Hematopoietic multipotent progenitor cell treated with erythropoietin and hydrocortisone succinate and interleukin-3 and kit ligand, for 15 days (in vitro differentiated cells): ENCODE measurements around the gene OR2G2.

Experiments
- DNase-seq: peaks from one replicate; pipeline ENCODE4 v3.0.0-alpha.2; 2015; ENCODE audit warnings: low spot score

OR2G2 gene

GRCh38 chr1:247588060-247588459 is at the start of gene OR2G2:
Gene OR2G2, plus strand, starts transcription at chr1:247588360. Its CDS starts 0 bp downstream, at chr1:247588360.
- DNase-seq = no peak

- DNase-seq = no peak
These were observed 49.6 kb upstream of the OR2G2 start for GRCh38 chr1:247538561-247538960.

- DNase-seq = no peak
These were observed 48.9 kb upstream of the OR2G2 start for GRCh38 chr1:247539215-247539614.

GRCh38 chr1:247540581-247540980 is 47.6 kb upstream of the OR2G2 start:
- DNase-seq = no peak

- DNase-seq = no peak
These were observed 45.3 kb upstream of the OR2G2 start for GRCh38 chr1:247542811-247543210.

GRCh38 chr1:247548092-247548491 is 40.1 kb upstream of the OR2G2 start:
- peak; percentile 28 for DNase-seq

- DNase-seq = no peak
These were observed 39.4 kb upstream of the OR2G2 start, which contains the start of gene GCSAML for GRCh38 chr1:247548769-247549182. Gene GCSAML, plus strand, starts transcription at chr1:247549134. Its CDS starts 58 bp downstream, at chr1:247549192.

GRCh38 chr1:247551721-247552120 is 36.4 kb upstream of the OR2G2 start:
- no peak for DNase-seq

GRCh38 chr1:247552231-247552630 is 35.9 kb upstream of the OR2G2 start:
- DNase-seq = no peak

- no peak for DNase-seq
These were observed 30.1 kb upstream of the OR2G2 start for GRCh38 chr1:247557926-247558674.

- DNase-seq = no peak
These were observed 26.4 kb upstream of the OR2G2 start for GRCh38 chr1:247561711-247562110.

GRCh38 chr1:247562198-247562597 is 26.0 kb upstream of the OR2G2 start:
- no peak for DNase-seq

- DNase-seq = no peak
These were observed 13.9 kb upstream of the OR2G2 start for GRCh38 chr1:247574236-247574635.

GRCh38 chr1:247574664-247575063 is 13.5 kb upstream of the OR2G2 start:
- no peak for DNase-seq

GRCh38 chr1:247576514-247576913 is 11.6 kb upstream of the OR2G2 start:
- peak; percentile 33 for DNase-seq

- DNase-seq = no peak
These were observed 9.2 kb upstream of the OR2G2 start for GRCh38 chr1:247578946-247579460.

- DNase-seq = no peak
These were observed 17.1 kb downstream of the OR2G2 start, which contains the start of gene OR2G3 for GRCh38 chr1:247605286-247605685. Gene OR2G3, plus strand, starts transcription at chr1:247605586. Its CDS starts 0 bp downstream, at chr1:247605586.

- DNase-seq = no peak
These were observed 25.2 kb downstream of the OR2G2 start for GRCh38 chr1:247613405-247613804.

GRCh38 chr1:247614625-247615024 is 26.5 kb downstream of the OR2G2 start:
- no peak for DNase-seq

GRCh38 chr1:247627951-247628350 is 39.8 kb downstream of the OR2G2 start:
- no peak for DNase-seq

GRCh38 chr1:247638011-247638410 is 49.9 kb downstream of the OR2G2 start:
- DNase-seq = no peak

GRCh38 chr1:247638781-247639180 is 50.6 kb downstream of the OR2G2 start:
- DNase-seq = no peak
